K562 (cell line): ENCODE measurements around the gene SPATA20. TPM values are rescaled to one million over a fixed set of nuclear protein-coding genes. Genes with fewer than 3 reads are reported as not detected.

ENCODE experiments used
- ATAC-seq: fragments of 200-7000 bp; cut with Tn5 transposase; 3 replicates; pipeline ENCODE4 v1.9.1; 2020; ENCODE audit warnings: moderate library complexity
- BruUV-seq: library from RNA; stranded (reverse); fragments of 400-500 nt; replicated peaks from 2 replicates; lab custom pipeline; 2021; lab: Mats Ljungman, UMichigan
- CTCF ChIA-PET: fragments of 300-600 bp; formaldehyde crosslinking; extraction: SDS; loops from one replicate; lab custom pipeline; 2021; ENCODE audit warnings: low intra/inter-chr PET ratio; lab: Yijun Ruan, JAX
- POLR2A ChIA-PET: fragments of 300-600, 350-650 bp; sonication (Branson Sonifier 250); formaldehyde crosslinking; extraction: SDS; loops from one replicate; lab custom pipeline; 2021; ENCODE audit warnings: antibody characterized with exemption, inconsistent platforms; lab: Yijun Ruan, JAX
- DNase-seq, 4 experiments: peaks; one replicate each; pipeline versions ENCODE4 v3.0.0 to v3.0.0-alpha.2; 2011 to 2018; ENCODE audit warnings: low spot score in 3 of 4, mixed read lengths in 3 of 4; ENCODE audit errors: extremely low read depth in 1 of 4
- FAIRE-seq: peaks from 2 replicates; lab custom pipeline; 2011; peaks lifted over from hg19 to GRCh38; lab: Jason Lieb, UNC
- H2AFZ ChIP-seq: 2 replicates; pipeline ENCODE4 v1.6.0; 2011; ENCODE audit warnings: low read depth, low read length, control low read depth, inconsistent platforms
- H3K27ac ChIP-seq: fragments of 200-600 bp; 3 replicates; pipeline ENCODE4 v1.8.0; 2011; ENCODE audit warnings: low read depth, mild to moderate bottlenecking, control low read depth, inconsistent platforms, low read length, moderate library complexity, mixed read lengths; ENCODE audit errors: extremely low read depth
- H3K27me3 ChIP-seq, 2 experiments: fragments of 300-600 bp in 1 of 2; 2 replicates in 1 of 2; 3 replicates in 1 of 2; pipeline versions ENCODE4 v1.6.0 to v1.8.0; 2011; ENCODE audit warnings: inconsistent platforms in 2 of 2, low read length in 2 of 2, mild to moderate bottlenecking in 1 of 2, mixed read lengths in 1 of 2, moderate library complexity in 1 of 2; ENCODE audit not compliant: control insufficient read depth in 2 of 2, insufficient read depth in 2 of 2
- H3K36me3 ChIP-seq: fragments of 300-600 bp; 3 replicates; pipeline ENCODE4 v1.8.0; 2011; ENCODE audit warnings: mild to moderate bottlenecking, low read length, inconsistent platforms; ENCODE audit not compliant: control insufficient read depth, insufficient read depth
- H3K4me1 ChIP-seq, 2 experiments: fragments of 200-600 bp in 1 of 2; replicated peaks in 1 of 2; 2 replicates in 1 of 2; 3 replicates in 1 of 2; pipeline versions ENCODE4 v1.5.1 to v1.8.0; 2011; ENCODE audit warnings: inconsistent platforms in 2 of 2, low read length in 2 of 2, mild to moderate bottlenecking in 1 of 2, mixed read lengths in 1 of 2, moderate library complexity in 1 of 2; ENCODE audit not compliant: control insufficient read depth in 2 of 2, insufficient read depth in 2 of 2
- H3K4me2 ChIP-seq: 2 replicates; pipeline ENCODE4 v1.6.1; 2011; ENCODE audit warnings: low read length, control low read depth, inconsistent platforms, mixed read lengths; ENCODE audit not compliant: insufficient read depth
- H3K4me3 ChIP-seq: fragments of 200-600 bp; sonication (generic), shearing (Covaris generic); 2 replicates; pipeline ENCODE4 v1.5.1; 2016; ENCODE audit warnings: control low read depth, inconsistent platforms
- H3K79me2 ChIP-seq: fragments of 200-600 bp; 3 replicates; pipeline ENCODE4 v1.8.0; 2011; ENCODE audit warnings: low read length, inconsistent platforms; ENCODE audit not compliant: control insufficient read depth, insufficient read depth
- H3K9ac ChIP-seq, 2 experiments: 2 replicates each; pipeline versions ENCODE4 v1.6.0 to v1.6.1; 2011; ENCODE audit warnings: low read depth in 2 of 2, low read length in 2 of 2, control low read depth in 1 of 2, inconsistent platforms in 1 of 2, mild to moderate bottlenecking in 1 of 2, mixed read lengths in 1 of 2; ENCODE audit not compliant: insufficient read depth in 1 of 2
- H3K9me1 ChIP-seq: one replicate; pipeline ENCODE4 v1.6.0; 2011; ENCODE audit warnings: inconsistent platforms, mild to moderate bottlenecking, low read length, moderate library complexity; ENCODE audit not compliant: control insufficient read depth, insufficient read depth
- H3K9me3 ChIP-seq: replicated peaks from 2 replicates; pipeline ENCODE4 v1.5.1; 2011; ENCODE audit warnings: low read depth, low read length, inconsistent platforms; ENCODE audit not compliant: control insufficient read depth, insufficient read depth
- H4K20me1 ChIP-seq: replicated peaks from 2 replicates; pipeline ENCODE4 v1.6.1; 2011; ENCODE audit warnings: low read length, inconsistent platforms, mixed read lengths; ENCODE audit not compliant: control insufficient read depth, insufficient read depth
- C11orf30 ChIP-seq: fragments of 450-650 bp; IDR thresholded peaks from 2 replicates; pipeline ENCODE4 v1.6.1; 2016; ENCODE audit warnings: low read depth, mild to moderate bottlenecking
- EP400 ChIP-seq: fragments of 450-650 bp; IDR thresholded peaks from 2 replicates; pipeline ENCODE4 v1.6.1; 2017; ENCODE audit warnings: antibody characterized with exemption, mild to moderate bottlenecking, moderate library complexity
- ERF ChIP-seq: fragments of 450-650 bp; formaldehyde crosslinking; IDR thresholded peaks from 2 replicates; pipeline ENCODE4 v1.4.0; 2020; ENCODE audit warnings: mild to moderate bottlenecking, mixed read lengths
- MTF1 ChIP-seq: fragments of 250-450 bp; sonication (Bioruptor Pico); IDR thresholded peaks from 2 replicates; pipeline ENCODE4 v1.9.0; 2021; ENCODE audit warnings: moderate library complexity, mild to moderate bottlenecking, inconsistent platforms, borderline replicate concordance
- NELFE ChIP-seq: IDR thresholded peaks from 2 replicates; pipeline ENCODE4 v1.6.1; 2011; ENCODE audit warnings: mild to moderate bottlenecking; ENCODE audit not compliant: insufficient read depth, insufficient read length
- NR4A1 ChIP-seq, 2 experiments: fragments of 250-450 bp in 1 of 2; fragments of 450-650 bp in 1 of 2; sonication (Bioruptor Pico) in 1 of 2; IDR thresholded peaks; 2 replicates each; pipeline versions ENCODE4 v1.4.0 to v1.6.1; 2016 to 2020; ENCODE audit warnings: mild to moderate bottlenecking in 2 of 2, missing compliant biosample characterization in 1 of 2, missing genetic modification characterization in 1 of 2, moderate library complexity in 1 of 2
- PTRF ChIP-seq: fragments of 450-650 bp; IDR thresholded peaks from 2 replicates; pipeline ENCODE4 v1.6.1; 2016; ENCODE audit warnings: mild to moderate bottlenecking, missing genetic modification characterization, missing compliant biosample characterization
- TGIF2 ChIP-seq: sonication (generic); formaldehyde crosslinking; IDR thresholded peaks from 2 replicates; pipeline ENCODE4 v1.8.1; 2022; ENCODE audit warnings: mild to moderate bottlenecking, missing genetic modification reagents, moderate library complexity
- WGBS: fragments of 100-300 bp; shearing (Covaris generic); methylation state at CpG from one replicate; pipeline ENCODE4 v1.1.6; 2016; ENCODE audit warnings: low coverage, mixed read lengths; ENCODE audit not compliant: insufficient coverage; ENCODE audit errors: missing lambda C conversion rate; 5-methylcytosine and 5-hydroxymethylcytosine counted together
- in situ Hi-C: fragments of 300-500 bp; cut with MboI; formaldehyde crosslinking; loops from 4 replicates; pipeline ENCODE4 v1.15.0; 2018; ENCODE audit warnings: inconsistent platforms, mixed read lengths
- intact Hi-C: fragments of 100-400 bp; cut with micrococcal nuclease; formaldehyde crosslinking; loops from 2 replicates; pipeline ENCODE4 v1.14.2; 2022
- polyA plus RNA-seq, 8 experiments: library from polyadenylated mRNA; depleted of rRNA in 4 of 8; stranded (reverse) in 5 of 8; unstranded in 3 of 8; fragments of >200 nt; fragmentation: Nextera tagmentation in 2 of 8; fragmentation: Illumina TruSeq in 1 of 8; extraction: Ambion mirVana in 2 of 8; extraction: Trizol in 1 of 8; gene quantifications; 2 replicates each; pipeline versions ENCODE4 v1.2.1 to v1.2.3, GENCODE V29; 2011 to 2014; ENCODE audit warnings: inconsistent platforms in 1 of 8, missing spikeins in 1 of 8
- total RNA-seq, 7 experiments: library from RNA; depleted of rRNA in 6 of 7; stranded (reverse); fragments of >200 nt in 6 of 7; fragmentation: Illumina TruSeq in 2 of 7; extraction: Trizol in 2 of 7; gene quantifications; 2 replicates each; pipeline versions ENCODE4 v1.2.1 to v1.2.3, GENCODE V29; 2011 to 2021; ENCODE audit warnings: low replicate concordance in 1 of 7
- TF ChIP-seq, protein P1 (sequence below): fragments of 450-650 bp; IDR thresholded peaks from 2 replicates; pipeline ENCODE4 v1.6.1; 2016
- TF ChIP-seq, protein P2 (sequence below): fragments of 250-450 bp; sonication (Bioruptor Pico); IDR thresholded peaks from 2 replicates; pipeline ENCODE4 v1.4.0; 2020; ENCODE audit warnings: mild to moderate bottlenecking, moderate library complexity

SPATA20 gene
- total and polyA plus RNA-seq, 9 of the 15 experiments (the other 6 are each of a cell fraction or from before 2014, with no cell fraction given), result 0.08 to 4.0 (median 1.5) TPM

DNA sequence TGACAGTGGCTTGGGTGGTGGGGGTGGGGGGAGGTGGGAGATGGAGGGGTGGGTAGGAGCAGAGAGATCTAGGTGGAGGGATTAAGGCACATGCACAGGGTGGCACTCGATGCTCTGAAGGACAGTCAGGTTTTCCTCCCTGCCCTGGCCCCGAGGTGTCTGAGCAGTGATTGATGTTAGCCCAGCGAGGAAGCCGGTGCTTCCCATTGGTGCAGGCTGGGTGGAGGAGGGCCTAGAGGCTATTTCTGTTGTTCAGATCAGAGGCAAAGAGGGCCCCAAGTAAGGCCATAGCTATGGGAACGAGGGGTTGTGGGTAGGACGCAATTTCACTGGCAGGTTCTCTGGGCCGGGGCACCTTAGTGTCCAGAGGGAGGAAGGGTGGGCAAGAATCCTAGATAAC is 36.7 kb downstream of the SPATA20 start (continued):
- TF ChIP-seq TGIF2 (no peak), EP400 (no peak), NR4A1 (CRISPR knock-in tag; IDR thresholded peaks at IDR 0.05) (no peak), NR4A1 (tag; IDR thresholded peaks at IDR 0.05) (no peak)
- TF ChIP-seq, protein P1, sequence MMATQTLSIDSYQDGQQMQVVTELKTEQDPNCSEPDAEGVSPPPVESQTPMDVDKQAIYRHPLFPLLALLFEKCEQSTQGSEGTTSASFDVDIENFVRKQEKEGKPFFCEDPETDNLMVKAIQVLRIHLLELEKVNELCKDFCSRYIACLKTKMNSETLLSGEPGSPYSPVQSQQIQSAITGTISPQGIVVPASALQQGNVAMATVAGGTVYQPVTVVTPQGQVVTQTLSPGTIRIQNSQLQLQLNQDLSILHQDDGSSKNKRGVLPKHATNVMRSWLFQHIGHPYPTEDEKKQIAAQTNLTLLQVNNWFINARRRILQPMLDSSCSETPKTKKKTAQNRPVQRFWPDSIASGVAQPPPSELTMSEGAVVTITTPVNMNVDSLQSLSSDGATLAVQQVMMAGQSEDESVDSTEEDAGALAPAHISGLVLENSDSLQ, result peak; percentile 85
- TF ChIP-seq, all 486 proteins: peak for 3

DNA sequence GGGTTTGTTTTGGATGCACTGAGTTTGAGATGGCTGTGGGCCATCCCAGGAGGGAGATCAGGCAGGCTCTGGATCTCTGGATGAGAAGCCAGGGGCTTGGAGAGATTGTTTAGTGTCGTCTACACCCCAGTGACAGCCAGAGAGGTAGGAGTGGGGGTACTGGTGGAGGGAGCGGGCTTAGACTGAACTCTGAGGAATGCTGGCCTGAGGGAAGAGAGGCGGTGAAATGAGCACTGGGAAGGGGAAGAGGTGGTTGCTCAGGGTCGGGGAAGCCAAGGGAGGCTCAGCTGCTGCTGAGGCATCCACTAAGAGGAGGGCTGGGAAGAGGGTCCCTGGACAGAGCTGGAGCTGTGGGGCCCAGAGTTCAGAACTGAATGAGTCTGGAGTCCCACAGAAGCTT is 37.1 kb downstream of the SPATA20 start:
- in situ Hi-C loops, result no loop called here

More for the DNA sequence above, 37.1 kb downstream of the SPATA20 start:
- POLR2A ChIA-PET, result interaction anchor here (0.5 kb wide), 1 partner anchor 283 kb away, joined by 3 read pairs; no protein-coding TSS in a partner anchor
- no peaks in the 10 kb centered on the region for H3K9me3 ChIP-seq
- TF ChIP-seq, protein P2, sequence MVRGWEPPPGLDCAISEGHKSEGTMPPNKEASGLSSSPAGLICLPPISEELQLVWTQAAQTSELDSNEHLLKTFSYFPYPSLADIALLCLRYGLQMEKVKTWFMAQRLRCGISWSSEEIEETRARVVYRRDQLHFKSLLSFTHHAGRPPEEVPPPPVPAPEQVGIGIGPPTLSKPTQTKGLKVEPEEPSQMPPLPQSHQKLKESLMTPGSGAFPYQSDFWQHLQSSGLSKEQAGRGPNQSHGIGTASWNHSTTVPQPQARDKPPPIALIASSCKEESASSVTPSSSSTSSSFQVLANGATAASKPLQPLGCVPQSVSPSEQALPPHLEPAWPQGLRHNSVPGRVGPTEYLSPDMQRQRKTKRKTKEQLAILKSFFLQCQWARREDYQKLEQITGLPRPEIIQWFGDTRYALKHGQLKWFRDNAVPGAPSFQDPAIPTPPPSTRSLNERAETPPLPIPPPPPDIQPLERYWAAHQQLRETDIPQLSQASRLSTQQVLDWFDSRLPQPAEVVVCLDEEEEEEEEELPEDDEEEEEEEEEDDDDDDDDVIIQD (CRISPR knock-in tag), result no peak
- TF ChIP-seq C11orf30 (no peak), NELFE (no peak), ERF (no peak), MTF1 (CRISPR knock-in tag) (no peak), PTRF (tag) (no peak)
- TF ChIP-seq, all 486 proteins: peak for 0
- DNase-seq (no peak), ATAC-seq (no peak), FAIRE-seq (no peak)
- no peak overlapping the region for H2AFZ ChIP-seq
- no peaks in the 10 kb centered on the region for H3K36me3 ChIP-seq
- H3K79me2 ChIP-seq, result no peaks in the 10 kb centered on the region
- BruUV-seq, result no TSS peak
- peaks cover 41 to 89% of the 10 kb centered on the region in 2 experiments; a peak in 4 of 5 replicates for H3K27me3 ChIP-seq
- H3K4me2 ChIP-seq, result no peak overlapping the region
- intact Hi-C loops, result no loop called here
- peaks cover 10% of the 10 kb centered on the region for H4K20me1 ChIP-seq
- no peaks in the 10 kb centered on the region for H3K9me1 ChIP-seq
- peaks cover 5 to 21% of the 10 kb centered on the region in 2 experiments; a peak in 3 of 5 replicates for H3K4me1 ChIP-seq
- CTCF ChIA-PET, result no interaction called here
- no peak overlapping the region for H3K4me3 ChIP-seq
- WGBS, result 3% methylated on average over 4 of the region's 4 CpGs
- no peak overlapping the region for H3K9ac ChIP-seq
- H3K27ac ChIP-seq, result no peak overlapping the region
